Astrocyte (in vitro differentiated cells and primary cell): ENCODE measurements around the gene CYP4F8. TPM values are rescaled to one million over a fixed set of nuclear protein-coding genes. Genes with fewer than 3 reads are reported as not detected.

Source experiments
- DNase-seq: peaks from one replicate; pipeline ENCODE4 v3.0.0-alpha.2; 2010; ENCODE audit warnings: low read depth
- FAIRE-seq: peaks from 2 replicates; lab custom pipeline; 2011; peaks lifted over from hg19 to GRCh38; lab: Jason Lieb, UNC
- H2AFZ ChIP-seq: 2 replicates; pipeline ENCODE4 v1.6.0; 2012; ENCODE audit warnings: low read depth, low read length, inconsistent platforms
- H3K27ac ChIP-seq: 2 replicates; pipeline ENCODE4 v1.5.1; 2011; ENCODE audit warnings: low read depth, low read length, inconsistent platforms
- H3K27me3 ChIP-seq: 2 replicates; pipeline ENCODE4 v1.6.0; 2011; ENCODE audit warnings: low read length, inconsistent platforms; ENCODE audit not compliant: insufficient read depth
- H3K36me3 ChIP-seq: 2 replicates; pipeline ENCODE4 v1.5.1; 2011; ENCODE audit warnings: low read length, inconsistent platforms; ENCODE audit not compliant: insufficient read depth
- H3K4me1 ChIP-seq: 2 replicates; pipeline ENCODE4 v1.5.1; 2011; ENCODE audit warnings: low read length, inconsistent platforms; ENCODE audit not compliant: insufficient read depth
- H3K4me2 ChIP-seq: 2 replicates; pipeline ENCODE4 v1.6.0; 2012; ENCODE audit warnings: low read length, inconsistent platforms
- H3K4me3 ChIP-seq: 2 replicates; pipeline ENCODE4 v1.5.1; 2011; ENCODE audit warnings: low read depth, mild to moderate bottlenecking, low read length, inconsistent platforms; ENCODE audit not compliant: insufficient read depth
- H3K79me2 ChIP-seq: 2 replicates; pipeline ENCODE4 v1.6.0; 2012; ENCODE audit warnings: mild to moderate bottlenecking, low read length, inconsistent platforms; ENCODE audit not compliant: insufficient read depth
- H3K9ac ChIP-seq: 2 replicates; pipeline ENCODE4 v1.6.0; 2012; ENCODE audit warnings: mild to moderate bottlenecking, low read length, inconsistent platforms
- H3K9me3 ChIP-seq: 2 replicates; pipeline ENCODE4 v1.5.1; 2012; ENCODE audit warnings: low read depth, mild to moderate bottlenecking, low read length, inconsistent platforms; ENCODE audit not compliant: insufficient read depth
- H4K20me1 ChIP-seq: 2 replicates; pipeline ENCODE4 v1.6.0; 2012; ENCODE audit warnings: low read length, inconsistent platforms; ENCODE audit not compliant: insufficient read depth
- H3K27ac Mint-ChIP-seq: one replicate; pipeline ENCODE4 v1.8.0; 2021; ENCODE audit warnings: mild to moderate bottlenecking, mixed read lengths; ENCODE audit not compliant: unreplicated experiment
- H3K27me3 Mint-ChIP-seq: one replicate; pipeline ENCODE4 v1.8.0; 2021; ENCODE audit warnings: low read depth, mixed read lengths; ENCODE audit not compliant: unreplicated experiment
- H3K36me3 Mint-ChIP-seq: one replicate; pipeline ENCODE4 v1.8.0; 2021; ENCODE audit warnings: low read depth, mixed read lengths; ENCODE audit not compliant: unreplicated experiment
- H3K4me1 Mint-ChIP-seq: one replicate; pipeline ENCODE4 v1.8.0; 2021; ENCODE audit warnings: low read depth, mixed read lengths; ENCODE audit not compliant: unreplicated experiment
- H3K4me3 Mint-ChIP-seq: one replicate; pipeline ENCODE4 v1.8.0; 2021; ENCODE audit warnings: mild to moderate bottlenecking, moderate library complexity, mixed read lengths; ENCODE audit not compliant: unreplicated experiment
- H3K9me3 Mint-ChIP-seq: one replicate; pipeline ENCODE4 v1.8.0; 2021; ENCODE audit warnings: mild to moderate bottlenecking, mixed read lengths; ENCODE audit not compliant: unreplicated experiment
- EZH2 ChIP-seq: IDR thresholded peaks from 2 replicates; pipeline ENCODE4 v1.6.1; 2012; ENCODE audit warnings: mild to moderate bottlenecking, low read length, inconsistent platforms; ENCODE audit not compliant: insufficient read depth
- total RNA-seq: library from RNA; stranded (reverse); gene quantifications from 2 replicates; pipeline ENCODE4 v1.2.1, GENCODE V29; 2021
- TF ChIP-seq, protein P1 (sequence below): IDR thresholded peaks from 2 replicates; pipeline ENCODE4 v1.5.1; 2011; ENCODE audit warnings: low read depth, mild to moderate bottlenecking, inconsistent platforms, low read length, moderate library complexity; ENCODE audit not compliant: insufficient read depth

The CYP4F8 gene
- total RNA-seq, 1 donor from 2014 or later, result not detected

DNA sequence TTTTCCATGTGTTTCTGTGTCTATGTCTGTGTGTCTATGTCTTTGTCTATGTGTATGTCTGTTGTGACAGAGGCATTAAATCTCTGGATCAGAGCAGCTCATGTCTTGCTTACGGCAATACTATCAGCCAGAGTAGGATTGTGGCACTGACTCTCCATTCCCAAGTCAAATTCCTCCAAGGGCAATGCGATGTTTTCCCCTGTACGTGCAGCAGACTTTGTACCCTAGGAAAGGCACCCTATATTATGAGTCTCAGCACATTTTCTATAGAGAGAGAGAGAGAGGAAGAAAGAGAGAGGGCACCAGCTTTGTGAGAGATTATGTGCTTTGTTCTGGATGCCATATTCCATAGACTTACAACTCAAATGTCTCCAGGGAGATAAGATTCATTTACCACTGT lies 36.8 kb downstream of the CYP4F8 start:
- no peak for FAIRE-seq
- no peak overlapping the region for H3K9ac ChIP-seq
- Mint-ChIP-seq H3K36me3 (no peaks in the 10 kb centered on the region), H3K4me3 (no peak overlapping the region), H3K4me1 (no peaks in the 10 kb centered on the region), H3K9me3 (peaks cover 18% of the 10 kb centered on the region), H3K27ac (no peak overlapping the region), H3K27me3 (no peaks in the 10 kb centered on the region)
- no peaks in the 10 kb centered on the region for H3K4me1 ChIP-seq
- no peak overlapping the region for H2AFZ ChIP-seq
- peaks cover 2% of the 10 kb centered on the region for H3K9me3 ChIP-seq
- H3K79me2 ChIP-seq, result no peaks in the 10 kb centered on the region
- no peaks in the 10 kb centered on the region for H3K27me3 ChIP-seq
- H3K4me3 ChIP-seq, result no peak overlapping the region
- H3K4me2 ChIP-seq, result no peak overlapping the region
- no peak overlapping the region for H3K27ac ChIP-seq
- no peak for TF ChIP-seq EZH2
- TF ChIP-seq, protein P1, sequence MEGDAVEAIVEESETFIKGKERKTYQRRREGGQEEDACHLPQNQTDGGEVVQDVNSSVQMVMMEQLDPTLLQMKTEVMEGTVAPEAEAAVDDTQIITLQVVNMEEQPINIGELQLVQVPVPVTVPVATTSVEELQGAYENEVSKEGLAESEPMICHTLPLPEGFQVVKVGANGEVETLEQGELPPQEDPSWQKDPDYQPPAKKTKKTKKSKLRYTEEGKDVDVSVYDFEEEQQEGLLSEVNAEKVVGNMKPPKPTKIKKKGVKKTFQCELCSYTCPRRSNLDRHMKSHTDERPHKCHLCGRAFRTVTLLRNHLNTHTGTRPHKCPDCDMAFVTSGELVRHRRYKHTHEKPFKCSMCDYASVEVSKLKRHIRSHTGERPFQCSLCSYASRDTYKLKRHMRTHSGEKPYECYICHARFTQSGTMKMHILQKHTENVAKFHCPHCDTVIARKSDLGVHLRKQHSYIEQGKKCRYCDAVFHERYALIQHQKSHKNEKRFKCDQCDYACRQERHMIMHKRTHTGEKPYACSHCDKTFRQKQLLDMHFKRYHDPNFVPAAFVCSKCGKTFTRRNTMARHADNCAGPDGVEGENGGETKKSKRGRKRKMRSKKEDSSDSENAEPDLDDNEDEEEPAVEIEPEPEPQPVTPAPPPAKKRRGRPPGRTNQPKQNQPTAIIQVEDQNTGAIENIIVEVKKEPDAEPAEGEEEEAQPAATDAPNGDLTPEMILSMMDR, result no peak
- no peak for DNase-seq
- no peaks in the 10 kb centered on the region for H3K36me3 ChIP-seq
- H4K20me1 ChIP-seq, result no peaks in the 10 kb centered on the region

DNA sequence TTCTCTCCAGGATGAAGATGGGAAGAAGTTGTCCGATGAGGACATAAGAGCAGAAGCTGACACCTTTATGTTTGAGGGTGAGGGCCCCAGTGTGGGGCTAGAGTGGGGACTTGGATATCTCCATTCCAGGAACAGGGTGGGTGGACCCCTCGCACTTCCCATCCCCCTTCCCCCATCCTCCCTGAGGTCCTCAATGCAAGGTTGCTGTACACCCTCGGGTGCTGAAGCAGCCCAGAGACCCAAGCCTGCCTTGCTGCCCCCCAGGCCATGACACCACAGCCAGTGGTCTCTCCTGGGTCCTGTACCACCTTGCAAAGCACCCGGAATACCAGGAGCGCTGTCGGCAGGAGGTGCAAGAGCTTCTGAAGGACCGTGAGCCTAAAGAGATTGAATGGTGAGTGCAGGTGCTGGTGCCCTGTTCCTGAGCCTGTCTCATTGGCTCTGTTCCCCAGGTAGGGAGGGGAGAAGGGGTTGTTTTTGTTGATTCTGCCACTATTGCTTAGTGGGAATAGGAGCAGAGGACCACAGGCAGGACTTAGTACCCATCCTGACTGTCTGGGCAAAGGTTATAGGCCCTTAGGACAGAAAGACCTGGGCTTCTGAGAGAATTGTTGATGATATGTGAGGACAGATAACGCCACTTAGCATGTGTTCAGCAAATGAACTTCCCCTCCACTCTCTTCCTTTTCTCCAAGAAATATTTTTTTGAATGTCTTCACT lies 37.7 kb downstream of the CYP4F8 start:
- H3K4me3 ChIP-seq, result no peak overlapping the region
- no peak overlapping the region for H3K4me3 Mint-ChIP-seq
- FAIRE-seq (no peak), DNase-seq (no peak)
- H3K27me3 ChIP-seq, result no peaks in the 10 kb centered on the region
- H3K36me3 Mint-ChIP-seq, result no peaks in the 10 kb centered on the region
- H3K4me1 Mint-ChIP-seq, result no peaks in the 10 kb centered on the region
- no peak for TF ChIP-seq EZH2
- H3K36me3 ChIP-seq, result no peaks in the 10 kb centered on the region
- H2AFZ ChIP-seq, result no peak overlapping the region
- H3K4me1 ChIP-seq, result no peaks in the 10 kb centered on the region
- H3K79me2 ChIP-seq, result no peaks in the 10 kb centered on the region
- peaks cover 20% of the 10 kb centered on the region for H3K9me3 Mint-ChIP-seq
- no peaks in the 10 kb centered on the region for H3K27me3 Mint-ChIP-seq
- no peaks in the 10 kb centered on the region for H4K20me1 ChIP-seq
- peaks cover 2% of the 10 kb centered on the region for H3K9me3 ChIP-seq
- no peak overlapping the region for H3K4me2 ChIP-seq
- H3K27ac Mint-ChIP-seq, result no peak overlapping the region
- no peak overlapping the region for H3K9ac ChIP-seq
- no peak overlapping the region for H3K27ac ChIP-seq

DNA sequence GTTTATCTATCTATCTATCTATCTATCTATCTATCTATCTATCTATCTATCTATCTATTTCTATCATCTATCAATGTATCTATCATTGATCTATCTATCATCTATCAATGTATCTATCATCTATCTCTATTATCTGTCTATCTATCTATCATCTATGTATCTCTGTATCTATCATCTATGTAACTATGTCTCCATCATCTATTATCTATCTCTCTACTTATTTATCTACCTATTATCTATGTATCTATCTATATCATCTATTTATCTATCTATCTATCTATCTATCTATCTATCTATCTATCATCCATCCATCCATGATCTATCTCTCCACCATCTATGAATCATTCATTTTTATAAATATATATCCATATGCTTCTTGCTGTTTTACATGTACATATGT lies 41.4 kb downstream of the CYP4F8 start:
- TF ChIP-seq, protein P1, result no peak
- no peak for TF ChIP-seq EZH2
- Histone ChIP-seq H3K4me1 (no peaks in the 10 kb centered on the region), H3K9me3 (no peaks in the 10 kb centered on the region), H3K27ac (no peak overlapping the region), H4K20me1 (no peaks in the 10 kb centered on the region), H3K79me2 (no peaks in the 10 kb centered on the region), H2AFZ (no peak overlapping the region), H3K36me3 (no peaks in the 10 kb centered on the region), H3K4me2 (no peak overlapping the region), H3K9ac (no peak overlapping the region), H3K27me3 (no peaks in the 10 kb centered on the region), H3K4me3 (no peak overlapping the region)
- no peaks in the 10 kb centered on the region for H3K4me1 Mint-ChIP-seq
- no peaks in the 10 kb centered on the region for H3K27me3 Mint-ChIP-seq
- no peak overlapping the region for H3K27ac Mint-ChIP-seq
- FAIRE-seq, result no peak
- DNase-seq, result no peak
- no peak overlapping the region for H3K4me3 Mint-ChIP-seq
- H3K9me3 Mint-ChIP-seq, result peaks cover 20% of the 10 kb centered on the region
- no peaks in the 10 kb centered on the region for H3K36me3 Mint-ChIP-seq
